Stimulated activated CD4-positive, alpha-beta T cell treated with anti-CD3 and anti-CD28 coated beads, TNF-alpha, amount 100 ng/mL, for 4 hours (primary cell): ENCODE results near the gene VDAC1.
"Not testable (repeated sequence)": the region's sequence is repeated elsewhere in the genome, so short reads cannot be mapped to it uniquely, and the experiment has no call there.

ENCODE experiments used
- DNase-seq, 3 experiments: peaks; one replicate each; pipeline ENCODE4 v3.0.0-alpha.2; 2020; ENCODE audit warnings: low read depth in 3 of 3

The VDAC1 gene

GRCh38 chr5:133995341-133995740 is 9.4 kb downstream of the VDAC1 start:
- no peak for DNase-seq

DNA sequence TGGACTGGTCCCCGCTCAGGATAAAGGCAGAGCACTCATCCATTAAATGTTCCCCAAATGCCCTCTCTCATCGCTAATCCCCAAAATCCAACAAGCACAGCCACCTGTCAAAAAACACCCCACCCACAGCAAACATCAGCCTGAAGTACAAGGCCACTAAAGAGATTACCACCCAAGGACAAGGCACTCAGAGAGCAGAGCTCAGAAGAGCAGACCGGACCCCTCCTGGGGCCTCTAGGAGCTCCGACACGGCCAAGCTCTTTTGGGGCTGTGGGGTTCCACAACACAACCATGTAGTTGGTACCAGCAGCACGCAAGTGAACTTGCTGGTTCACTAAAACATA is 9.8 kb downstream of the VDAC1 start:
- DNase-seq = no peak

- DNase-seq = no peak
These were observed 10.3 kb downstream of the VDAC1 start for GRCh38 chr5:133994297-133994989.

DNA sequence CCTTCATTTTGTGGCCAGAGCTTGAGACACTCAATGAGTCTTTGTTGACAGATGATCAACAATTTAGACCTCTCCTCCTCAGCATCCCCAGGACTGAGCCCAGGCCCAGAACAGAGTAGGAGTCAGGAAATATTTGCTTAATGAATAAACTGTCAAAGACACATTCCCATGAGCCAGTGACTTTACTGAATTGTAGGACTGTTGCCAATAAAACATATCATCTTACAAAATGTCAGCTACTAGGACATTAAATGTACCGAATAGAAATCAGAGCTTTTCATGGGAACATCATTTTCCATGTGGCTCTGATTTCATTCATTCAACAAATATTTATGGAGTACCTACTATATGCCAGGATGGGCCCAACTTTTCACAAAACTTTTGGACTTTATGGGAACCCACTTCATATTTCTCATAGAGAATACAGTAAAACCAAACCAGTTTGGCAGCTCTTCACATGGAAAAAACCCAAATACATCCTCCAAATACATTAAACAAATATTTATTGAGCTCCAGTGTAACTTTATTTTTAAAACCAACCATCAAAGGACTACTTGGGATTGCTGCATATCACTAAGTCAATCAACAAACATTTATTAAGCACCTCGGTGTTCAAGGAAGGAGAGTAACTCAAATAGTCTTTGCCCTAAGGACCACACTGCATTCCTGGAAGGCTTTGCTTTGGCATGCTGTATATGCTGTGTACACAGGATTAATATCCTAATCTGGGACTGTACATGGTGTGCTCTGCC is 11.4 kb downstream of the VDAC1 start:
- DNase-seq = no peak

DNA sequence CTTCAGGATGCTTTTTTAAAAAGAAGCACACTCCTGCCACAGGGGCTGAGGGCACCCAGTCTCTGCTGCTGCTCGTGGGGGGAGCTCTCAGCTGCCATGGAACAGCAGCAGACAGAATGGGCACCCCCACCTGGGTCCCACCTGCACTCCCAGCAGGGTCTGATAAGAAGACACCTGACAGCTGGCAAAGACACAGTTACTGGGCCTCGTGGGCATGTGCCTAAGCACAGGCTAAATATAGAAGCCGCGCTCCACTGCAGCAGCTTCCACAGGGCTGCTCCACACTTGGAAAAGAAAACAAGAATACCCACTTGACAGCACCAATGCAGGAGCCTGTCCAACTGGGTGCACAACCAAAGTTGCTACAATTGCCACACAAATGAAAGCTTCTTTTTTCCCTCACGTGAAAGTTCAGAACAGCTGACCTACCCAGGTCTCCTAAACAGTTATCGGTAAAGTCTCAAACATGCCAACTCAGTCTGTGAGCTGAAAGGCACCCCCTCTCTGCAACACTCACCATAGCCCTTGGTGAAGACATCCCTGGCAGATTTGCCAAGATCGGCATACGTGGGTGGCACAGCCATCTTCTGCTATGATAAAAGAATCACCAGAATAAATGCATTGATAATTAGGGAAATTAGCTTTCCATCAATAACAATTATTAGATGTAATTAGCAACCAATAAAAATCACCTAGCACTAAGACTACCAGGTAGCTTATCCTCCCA is 12.2 kb downstream of the VDAC1 start:
- no peak for DNase-seq

- DNase-seq = no peak
These were observed 13.4 kb downstream of the VDAC1 start for GRCh38 chr5:133991171-133991910.

GRCh38 chr5:133990396-133990795 is 14.4 kb downstream of the VDAC1 start:
- DNase-seq = no peak

DNA sequence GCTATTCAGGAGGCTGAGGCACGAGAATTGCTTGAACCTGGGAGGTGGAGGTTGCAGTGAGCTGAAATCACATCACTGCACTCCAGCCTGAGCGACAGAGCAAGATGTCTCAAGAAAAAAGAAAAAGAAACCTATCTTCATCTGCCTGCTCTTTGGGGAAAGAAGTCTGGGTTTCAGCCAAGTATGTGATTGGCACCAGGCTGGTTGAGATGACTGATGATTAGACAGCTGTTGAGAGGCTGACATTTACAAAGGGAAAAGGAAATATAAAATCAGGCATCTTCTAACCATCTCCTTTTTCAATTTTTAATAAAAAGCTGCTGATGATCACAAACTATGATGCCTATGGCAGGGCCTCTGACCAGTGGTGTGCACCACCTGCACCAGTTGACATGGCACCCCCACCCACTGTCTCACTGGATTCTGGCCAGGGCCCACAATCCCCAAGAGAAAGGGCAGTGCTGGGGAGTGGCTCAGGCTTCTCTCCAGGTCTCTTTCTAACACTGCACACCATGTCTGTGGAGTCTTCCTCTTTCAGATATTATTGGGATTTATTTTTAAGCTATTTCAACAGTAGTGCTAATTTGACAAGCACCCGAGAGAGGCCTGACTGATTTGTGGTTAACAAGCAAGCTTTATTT is 19.1 kb downstream of the VDAC1 start:
- DNase-seq = no peak

DNA sequence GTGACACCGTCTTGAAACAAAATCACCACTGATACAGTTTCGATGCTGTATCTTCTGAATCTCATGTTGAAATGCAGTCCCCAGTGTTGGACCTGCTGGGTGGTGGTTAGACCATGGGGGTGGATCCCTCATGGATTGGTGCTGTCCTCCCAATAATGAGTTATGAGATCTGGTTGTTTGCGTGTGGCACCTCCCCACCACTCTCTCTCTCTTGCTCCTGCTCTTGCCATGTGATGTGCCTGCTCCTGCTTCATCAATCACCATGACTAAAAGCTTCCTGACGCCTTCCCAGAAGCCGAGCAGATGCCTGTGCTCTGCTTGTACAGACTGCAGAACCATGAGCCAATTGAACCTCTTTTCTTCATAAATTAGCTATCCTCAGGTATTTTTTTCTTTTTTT is 21.1 kb downstream of the VDAC1 start:
- no peak for DNase-seq

DNA sequence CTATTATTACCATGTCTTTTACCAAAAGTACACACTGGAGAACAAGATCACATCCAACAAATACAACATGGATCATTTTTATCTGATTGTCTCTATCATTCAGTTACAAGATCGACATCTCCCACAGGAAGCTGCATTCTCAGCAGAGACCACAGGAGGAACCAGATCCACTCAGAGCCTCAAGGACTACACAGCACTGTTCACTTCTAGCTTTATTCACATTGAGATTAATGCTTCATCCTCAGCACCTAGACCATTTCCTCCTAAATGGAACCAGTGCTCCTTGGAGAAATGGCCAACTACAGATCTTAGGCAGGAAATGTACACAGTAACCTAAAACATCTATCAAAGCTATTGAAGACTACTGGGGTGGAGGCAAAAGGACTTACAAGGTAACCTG is 23.1 kb downstream of the VDAC1 start:
- DNase-seq = no peak

DNA sequence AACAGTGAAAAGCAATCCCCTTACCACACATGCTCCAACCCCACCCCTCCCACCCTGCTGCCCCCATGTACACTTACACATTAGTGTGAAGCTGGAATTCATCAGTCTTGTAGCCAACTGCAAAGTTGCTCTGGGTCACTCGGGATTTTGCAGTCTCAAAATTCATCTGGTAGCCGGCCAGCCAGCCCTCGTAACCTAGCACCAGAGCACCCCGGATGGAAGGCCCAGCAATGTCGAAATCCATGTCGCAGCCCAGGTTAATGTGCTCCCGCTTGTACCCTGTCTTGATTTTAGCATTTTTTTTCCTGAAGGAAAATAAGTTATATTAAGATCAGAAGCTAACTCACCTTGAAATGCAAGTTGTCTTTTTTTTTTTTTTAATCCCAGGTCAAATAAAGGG is 24.1 kb downstream of the VDAC1 start:
- no peak for DNase-seq

- DNase-seq = no peak
These were observed 25.8 kb downstream of the VDAC1 start for GRCh38 chr5:133978943-133979342.

DNA sequence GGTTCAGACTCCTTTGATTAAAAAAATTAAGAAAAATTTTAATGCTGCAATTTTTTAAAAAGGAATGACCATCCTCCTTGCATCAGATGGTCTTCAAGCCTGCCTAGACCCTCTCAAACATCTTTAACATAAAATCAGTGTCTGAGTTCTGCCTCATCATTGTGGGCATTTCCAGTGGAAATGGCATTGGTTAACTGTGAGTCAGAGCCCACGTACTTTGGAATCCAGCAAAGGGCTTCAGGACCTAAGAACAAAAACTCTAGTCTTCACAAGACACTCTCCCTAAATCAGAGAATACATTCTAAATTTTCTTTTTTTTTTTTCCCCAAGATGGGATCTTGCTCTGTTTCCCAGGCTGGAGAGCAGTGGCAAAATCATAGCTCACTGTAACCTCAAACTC is 26.9 kb downstream of the VDAC1 start:
- no peak for DNase-seq

DNA sequence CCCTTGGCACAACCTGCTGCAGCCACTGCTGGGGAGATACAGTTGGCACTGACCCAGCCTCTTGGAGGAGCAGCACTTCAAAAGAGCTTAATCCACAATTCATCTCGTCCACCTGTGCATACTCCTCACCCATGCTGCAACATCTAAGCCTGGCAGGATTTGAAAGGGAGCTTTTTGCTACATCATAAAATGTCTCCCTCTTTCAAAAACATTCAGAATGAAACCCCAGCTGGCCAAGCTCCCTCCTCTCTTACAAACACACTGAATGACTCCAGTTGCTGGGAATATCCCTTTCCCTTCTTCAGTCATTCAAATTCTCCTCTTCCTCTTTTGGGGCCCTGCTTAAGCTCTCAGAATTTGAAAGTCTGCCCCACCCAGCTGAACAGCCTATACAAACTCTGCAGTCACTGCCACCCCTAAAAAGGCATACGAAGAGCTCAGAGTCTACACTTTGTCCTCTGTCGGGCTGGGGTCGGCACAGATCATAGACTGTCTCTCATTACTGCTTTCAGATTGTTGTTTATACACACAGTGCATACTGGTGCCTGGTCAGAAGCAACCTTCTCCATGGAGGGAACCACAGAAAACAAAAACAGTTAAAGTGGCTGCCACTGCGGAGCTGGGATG is 27.5 kb downstream of the VDAC1 start:
- DNase-seq = no peak

DNA sequence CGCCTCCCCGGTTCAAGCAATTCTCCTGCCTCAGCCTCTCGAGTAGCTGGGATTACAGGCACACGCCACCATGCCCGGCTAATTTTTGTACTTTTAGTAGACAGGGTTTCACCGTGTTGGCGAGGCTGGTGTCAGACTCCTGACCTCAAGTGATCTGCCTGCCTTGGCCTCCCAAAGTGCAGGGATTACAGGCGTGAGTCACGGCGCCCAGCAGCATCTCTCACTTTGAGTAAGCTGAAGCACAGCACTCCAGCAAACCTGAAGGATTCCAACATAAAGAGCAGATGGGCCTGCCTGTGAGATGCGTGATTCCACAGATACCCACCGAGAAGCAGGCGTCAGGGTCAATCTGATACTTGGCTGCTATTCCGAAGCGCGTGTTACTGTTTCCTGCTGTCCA is 29.2 kb downstream of the VDAC1 start:
- not testable (repeated sequence) for DNase-seq

- no peak for DNase-seq
These were observed 30.6 kb downstream of the VDAC1 start for GRCh38 chr5:133974142-133974541.

GRCh38 chr5:133970325-133970909 is 34.4 kb downstream of the VDAC1 start:
- no peak for DNase-seq

GRCh38 chr5:133969654-133970324 is 35.0 kb downstream of the VDAC1 start:
- no peak for DNase-seq

DNA sequence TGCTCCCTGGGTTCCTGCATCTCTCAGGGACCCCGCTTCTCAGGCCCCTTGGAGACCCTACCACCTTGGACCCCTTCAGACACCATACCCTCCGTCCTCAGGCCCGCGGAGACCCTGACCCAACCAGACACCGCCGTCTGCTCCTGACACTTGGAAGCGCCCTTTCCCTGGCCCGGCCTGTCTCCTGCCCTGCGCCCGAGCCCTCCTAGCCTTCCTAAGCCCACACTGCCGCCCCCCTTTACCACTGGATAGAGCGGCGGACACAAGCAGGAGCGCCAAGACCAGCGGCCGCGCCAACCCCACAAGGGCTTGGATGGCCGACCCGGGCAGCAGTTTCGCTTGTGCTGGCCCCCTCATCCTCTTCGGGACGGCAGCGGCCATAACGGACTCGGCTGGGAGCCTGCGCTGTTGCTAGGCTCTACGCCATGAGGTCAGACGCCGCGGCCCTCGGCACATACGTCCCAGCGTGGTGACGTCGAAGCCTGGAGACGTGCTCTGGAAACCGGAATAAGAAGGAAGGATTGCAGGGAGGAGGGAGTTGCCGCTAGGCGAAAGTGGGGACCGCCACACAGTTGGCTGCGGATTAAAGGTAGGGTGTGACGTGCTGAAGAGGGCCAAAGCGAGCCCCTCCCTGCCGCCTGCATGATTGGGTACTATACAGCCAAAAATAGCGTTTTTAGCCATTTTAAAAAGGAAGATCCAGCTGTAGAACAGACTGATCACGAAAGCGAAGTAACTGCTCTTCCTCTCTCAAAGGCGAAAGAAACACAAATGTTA is 36.4 kb downstream of the VDAC1 start, which contains the start of gene C5orf15:
TSS of gene C5orf15 (minus strand) at position 422 of the 777 bp plus-strand sequence. CDS start at position 381, 41 bp downstream.
- peak; percentile 73 to 77 (median 73) for DNase-seq
